Hepatocyte (in vitro differentiated cells): ENCODE data around the gene HERC5.

Experiments used
- EZH2 ChIP-seq: fragments of 200-600 bp; sonication (generic); IDR thresholded peaks from 2 replicates; pipeline ENCODE4 v1.6.1; 2016; ENCODE audit warnings: antibody characterized with exemption, mild to moderate bottlenecking, borderline replicate concordance
- EZH2phosphoT487 ChIP-seq: fragments of 200-600 bp; sonication (generic); IDR thresholded peaks from one replicate; pipeline ENCODE4 v1.6.1; 2018; ENCODE audit warnings: antibody characterized with exemption, mild to moderate bottlenecking, low read depth, moderate library complexity; ENCODE audit not compliant: unreplicated experiment, severe bottlenecking
- TF ChIP-seq, protein P1 (sequence below): fragments of 200-600 bp; sonication (generic); IDR thresholded peaks from 2 replicates; pipeline ENCODE4 v1.5.1; 2016; ENCODE audit warnings: antibody characterized with exemption, mild to moderate bottlenecking; ENCODE audit not compliant: poor library complexity

DNA sequence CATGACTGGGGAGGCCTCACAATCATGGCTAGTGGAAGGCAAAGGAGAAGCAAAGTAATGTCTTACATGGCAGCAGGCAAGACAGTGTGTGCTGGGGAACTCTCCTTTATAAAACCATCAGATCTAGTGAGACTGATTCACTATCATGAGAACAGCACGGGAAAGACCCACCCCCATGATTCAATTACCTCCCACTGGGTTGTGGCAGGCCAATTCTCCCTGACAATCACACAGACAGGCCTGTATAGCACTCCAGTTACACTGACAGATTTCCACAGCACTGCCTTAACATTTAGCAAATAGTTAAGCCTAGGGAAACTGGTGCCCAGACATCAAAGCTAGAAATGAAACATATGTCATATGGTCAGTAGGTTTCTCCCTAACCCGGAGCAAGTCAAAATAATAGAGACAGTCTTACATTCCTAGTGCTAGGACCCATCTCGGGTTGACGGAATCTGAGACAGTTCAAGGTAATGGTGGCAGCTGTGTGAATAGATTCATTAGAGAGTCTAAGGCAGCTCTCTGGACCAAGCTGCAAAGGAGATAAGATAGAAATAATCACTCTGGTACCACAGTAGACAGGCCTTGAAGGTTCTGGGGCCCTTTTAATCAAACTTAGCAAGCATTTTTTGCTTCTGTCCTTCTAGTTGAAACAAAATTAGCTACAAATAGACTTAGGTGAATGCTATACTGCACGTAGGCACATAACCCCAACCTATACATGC is 9.4 kb upstream of the HERC5 start:
- TF ChIP-seq, protein P1, sequence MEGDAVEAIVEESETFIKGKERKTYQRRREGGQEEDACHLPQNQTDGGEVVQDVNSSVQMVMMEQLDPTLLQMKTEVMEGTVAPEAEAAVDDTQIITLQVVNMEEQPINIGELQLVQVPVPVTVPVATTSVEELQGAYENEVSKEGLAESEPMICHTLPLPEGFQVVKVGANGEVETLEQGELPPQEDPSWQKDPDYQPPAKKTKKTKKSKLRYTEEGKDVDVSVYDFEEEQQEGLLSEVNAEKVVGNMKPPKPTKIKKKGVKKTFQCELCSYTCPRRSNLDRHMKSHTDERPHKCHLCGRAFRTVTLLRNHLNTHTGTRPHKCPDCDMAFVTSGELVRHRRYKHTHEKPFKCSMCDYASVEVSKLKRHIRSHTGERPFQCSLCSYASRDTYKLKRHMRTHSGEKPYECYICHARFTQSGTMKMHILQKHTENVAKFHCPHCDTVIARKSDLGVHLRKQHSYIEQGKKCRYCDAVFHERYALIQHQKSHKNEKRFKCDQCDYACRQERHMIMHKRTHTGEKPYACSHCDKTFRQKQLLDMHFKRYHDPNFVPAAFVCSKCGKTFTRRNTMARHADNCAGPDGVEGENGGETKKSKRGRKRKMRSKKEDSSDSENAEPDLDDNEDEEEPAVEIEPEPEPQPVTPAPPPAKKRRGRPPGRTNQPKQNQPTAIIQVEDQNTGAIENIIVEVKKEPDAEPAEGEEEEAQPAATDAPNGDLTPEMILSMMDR, result no peak
- TF ChIP-seq EZH2 (no peak), EZH2phosphoT487 (no peak)
